ENCODE measurements around the gene POLE.

DNA sequence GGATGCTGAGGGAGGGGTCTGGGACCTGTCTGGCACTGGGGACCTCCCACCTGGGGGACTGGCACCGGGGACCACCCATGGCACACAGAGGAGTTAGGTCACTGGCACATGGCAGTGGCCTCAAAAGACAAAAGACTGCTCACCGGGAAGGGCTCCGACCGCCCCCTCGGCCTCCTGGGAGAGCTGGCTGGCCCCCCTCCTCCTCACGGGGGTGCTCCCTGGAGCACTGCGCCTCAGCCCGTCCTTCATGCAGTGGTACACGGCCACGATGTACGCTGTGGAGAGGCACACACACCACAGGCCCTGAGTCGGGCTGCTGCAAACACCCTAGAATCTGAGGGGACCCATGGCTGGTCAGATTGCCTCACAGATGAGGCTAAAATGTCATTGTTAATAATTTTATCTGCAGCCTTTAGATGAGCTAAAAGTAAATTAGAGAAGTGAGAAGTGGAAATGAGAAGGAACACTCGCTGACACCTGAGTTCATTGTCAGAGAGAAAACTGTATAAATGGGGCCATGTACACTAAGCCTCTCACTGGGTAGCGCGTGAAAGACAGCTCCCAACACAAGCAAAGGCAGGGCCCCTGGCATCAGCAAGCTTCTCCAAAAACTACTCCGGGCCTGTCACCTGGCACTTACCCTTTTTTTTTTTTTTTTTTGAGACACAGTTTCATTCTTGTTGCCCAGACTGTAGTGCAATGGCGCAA lies 54.5 kb downstream of the POLE start:
- TF ChIP-seq, protein P1, sequence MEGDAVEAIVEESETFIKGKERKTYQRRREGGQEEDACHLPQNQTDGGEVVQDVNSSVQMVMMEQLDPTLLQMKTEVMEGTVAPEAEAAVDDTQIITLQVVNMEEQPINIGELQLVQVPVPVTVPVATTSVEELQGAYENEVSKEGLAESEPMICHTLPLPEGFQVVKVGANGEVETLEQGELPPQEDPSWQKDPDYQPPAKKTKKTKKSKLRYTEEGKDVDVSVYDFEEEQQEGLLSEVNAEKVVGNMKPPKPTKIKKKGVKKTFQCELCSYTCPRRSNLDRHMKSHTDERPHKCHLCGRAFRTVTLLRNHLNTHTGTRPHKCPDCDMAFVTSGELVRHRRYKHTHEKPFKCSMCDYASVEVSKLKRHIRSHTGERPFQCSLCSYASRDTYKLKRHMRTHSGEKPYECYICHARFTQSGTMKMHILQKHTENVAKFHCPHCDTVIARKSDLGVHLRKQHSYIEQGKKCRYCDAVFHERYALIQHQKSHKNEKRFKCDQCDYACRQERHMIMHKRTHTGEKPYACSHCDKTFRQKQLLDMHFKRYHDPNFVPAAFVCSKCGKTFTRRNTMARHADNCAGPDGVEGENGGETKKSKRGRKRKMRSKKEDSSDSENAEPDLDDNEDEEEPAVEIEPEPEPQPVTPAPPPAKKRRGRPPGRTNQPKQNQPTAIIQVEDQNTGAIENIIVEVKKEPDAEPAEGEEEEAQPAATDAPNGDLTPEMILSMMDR (conservative IDR thresholded peaks at IDR 0.05): no peak
- TF ChIP-seq EZH2 (IDR thresholded peaks at IDR 0.05; ENCODE audit: low read depth): no peak
